ENCODE data around the gene VSTM2L.

DNA sequence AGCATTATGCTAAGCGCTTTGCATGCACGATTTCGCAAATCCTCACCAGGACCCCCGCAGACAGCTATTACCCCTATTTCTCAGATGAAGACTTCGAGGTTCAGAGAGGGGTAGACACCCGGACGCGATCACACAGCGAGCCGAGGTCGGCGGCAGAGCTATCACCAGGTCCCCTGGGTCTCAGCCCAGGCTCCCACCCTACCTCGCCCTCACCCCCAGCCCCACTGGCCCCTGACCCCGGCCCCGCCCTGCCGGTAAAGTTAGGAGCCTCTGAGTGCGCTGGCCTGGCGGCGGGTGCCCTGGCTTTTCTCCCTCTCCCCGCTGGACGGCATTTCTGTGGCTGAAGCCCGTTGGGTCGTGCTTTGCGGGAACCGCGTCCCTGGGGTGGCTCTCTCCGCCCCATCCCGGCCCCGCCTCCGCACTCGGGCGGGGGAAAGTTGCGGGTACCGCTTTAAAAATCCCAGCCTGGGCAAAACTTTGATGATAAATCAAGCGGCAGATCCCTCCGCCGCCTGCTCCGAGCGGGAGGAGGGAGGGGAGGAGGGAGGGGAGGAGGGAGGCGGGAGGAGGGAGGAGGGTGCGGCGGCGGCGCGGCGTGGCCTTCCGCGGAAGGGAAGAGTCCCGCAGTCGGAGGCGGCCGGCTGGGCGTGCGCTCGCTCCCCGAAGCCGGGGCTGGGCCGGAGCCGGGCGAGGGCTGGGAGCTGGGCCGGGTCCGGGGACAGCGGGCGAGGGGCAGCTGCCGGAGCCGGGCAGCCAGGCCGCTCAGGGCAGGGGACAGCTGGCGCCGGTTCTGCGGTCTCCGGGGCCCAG is at the start of gene VSTM2L:
- TF ChIP-seq, protein P1, sequence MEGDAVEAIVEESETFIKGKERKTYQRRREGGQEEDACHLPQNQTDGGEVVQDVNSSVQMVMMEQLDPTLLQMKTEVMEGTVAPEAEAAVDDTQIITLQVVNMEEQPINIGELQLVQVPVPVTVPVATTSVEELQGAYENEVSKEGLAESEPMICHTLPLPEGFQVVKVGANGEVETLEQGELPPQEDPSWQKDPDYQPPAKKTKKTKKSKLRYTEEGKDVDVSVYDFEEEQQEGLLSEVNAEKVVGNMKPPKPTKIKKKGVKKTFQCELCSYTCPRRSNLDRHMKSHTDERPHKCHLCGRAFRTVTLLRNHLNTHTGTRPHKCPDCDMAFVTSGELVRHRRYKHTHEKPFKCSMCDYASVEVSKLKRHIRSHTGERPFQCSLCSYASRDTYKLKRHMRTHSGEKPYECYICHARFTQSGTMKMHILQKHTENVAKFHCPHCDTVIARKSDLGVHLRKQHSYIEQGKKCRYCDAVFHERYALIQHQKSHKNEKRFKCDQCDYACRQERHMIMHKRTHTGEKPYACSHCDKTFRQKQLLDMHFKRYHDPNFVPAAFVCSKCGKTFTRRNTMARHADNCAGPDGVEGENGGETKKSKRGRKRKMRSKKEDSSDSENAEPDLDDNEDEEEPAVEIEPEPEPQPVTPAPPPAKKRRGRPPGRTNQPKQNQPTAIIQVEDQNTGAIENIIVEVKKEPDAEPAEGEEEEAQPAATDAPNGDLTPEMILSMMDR (IDR thresholded peaks at IDR 0.05) = no peak
- TF ChIP-seq POLR2A (IDR thresholded peaks at IDR 0.05; ENCODE audit: low read depth) (no peak), POLR2AphosphoS5 (IDR thresholded peaks at IDR 0.05) (no peak), EP300 (IDR thresholded peaks at IDR 0.05) (no peak)
